Measurements from ENCODE around the gene DOK7.

DOK7 gene

GRCh38 chr4:3441501-3442459, 21.3 kb upstream of the DOK7 start, which contains the start of gene HGFAC:
Gene HGFAC, plus strand, starts transcription at chr4:3441968. Its CDS starts 34 bp downstream, at chr4:3442002.
- H3K4me2 ChIP-seq: peak within 1 kb of the TSS; percentile 17; the same call in 1 of the 2 replicates
- H3K4me1 ChIP-seq: peaks cover 52% of the 10 kb centered on the region
- no peaks in the 10 kb centered on the region; the same call in 1 of the 2 replicates for H3K36me3 ChIP-seq
- H3K27me3 ChIP-seq: no peaks in the 10 kb centered on the region
- 0 out of 2 replicates have a peak within 1 kb of the TSS, but pooled peaks have one; percentile 30 for H3K27ac ChIP-seq
- TF ChIP-seq Cebpa-rat (IDR thresholded peaks at IDR 0.05): no peak
- no peaks in the 10 kb centered on the region for H3K9me3 ChIP-seq
- H3K4me3 ChIP-seq: no peak within 1 kb of the TSS
- peaks cover 15% of the 10 kb centered on the region; the same call in 1 of the 2 replicates for H4K20me1 ChIP-seq
- no peak within 1 kb of the TSS for H3K9ac ChIP-seq

GRCh38 chr4:3442460-3442958, 20.6 kb upstream of the DOK7 start:
- 0 out of 2 replicates have a peak overlapping the region, but pooled peaks have one; percentile 30 for H3K27ac ChIP-seq
- H3K4me2 ChIP-seq: peak overlapping the region; percentile 17; the same call in 1 of the 2 replicates
- H4K20me1 ChIP-seq: peaks cover 8% of the 10 kb centered on the region; the same call in 1 of the 2 replicates
- TF ChIP-seq Cebpa-rat (IDR thresholded peaks at IDR 0.05): no peak
- H3K9me3 ChIP-seq: no peaks in the 10 kb centered on the region
- no peak overlapping the region for H3K4me3 ChIP-seq
- no peaks in the 10 kb centered on the region for H3K36me3 ChIP-seq
- H3K4me1 ChIP-seq: peaks cover 51% of the 10 kb centered on the region
- H3K27me3 ChIP-seq: no peaks in the 10 kb centered on the region
- H3K9ac ChIP-seq: no peak overlapping the region

GRCh38 chr4:3442959-3443749, 20.0 kb upstream of the DOK7 start:
- Histone ChIP-seq H3K4me3 (no peak overlapping the region), H3K36me3 (no peaks in the 10 kb centered on the region), H3K4me2 (peak overlapping the region; percentile 17; the same call in 1 of the 2 replicates), H3K27ac (0 out of 2 replicates have a peak overlapping the region, but pooled peaks have one; percentile 30), H3K4me1 (peaks cover 51% of the 10 kb centered on the region), H3K27me3 (no peaks in the 10 kb centered on the region), H4K20me1 (peaks cover 8% of the 10 kb centered on the region; the same call in 1 of the 2 replicates), H3K9ac (no peak overlapping the region), H3K9me3 (no peaks in the 10 kb centered on the region)
- no peak for TF ChIP-seq Cebpa-rat (IDR thresholded peaks at IDR 0.05)

GRCh38 chr4:3443750-3444309, 19.3 kb upstream of the DOK7 start:
- Histone ChIP-seq H3K9me3 (no peaks in the 10 kb centered on the region), H3K27ac (no peak overlapping the region), H4K20me1 (peaks cover 8% of the 10 kb centered on the region; the same call in 1 of the 2 replicates), H3K4me1 (peaks cover 51% of the 10 kb centered on the region), H3K27me3 (no peaks in the 10 kb centered on the region), H3K4me2 (no peak overlapping the region; the same call in 1 of the 2 replicates), H3K36me3 (no peaks in the 10 kb centered on the region), H3K9ac (no peak overlapping the region), H3K4me3 (no peak overlapping the region)
- TF ChIP-seq Cebpa-rat (IDR thresholded peaks at IDR 0.05): no peak

GRCh38 chr4:3444351-3445110, 18.6 kb upstream of the DOK7 start:
- Histone ChIP-seq H3K36me3 (no peaks in the 10 kb centered on the region), H3K4me1 (peaks cover 51% of the 10 kb centered on the region), H3K27me3 (no peaks in the 10 kb centered on the region), H3K9me3 (no peaks in the 10 kb centered on the region), H3K4me2 (no peak overlapping the region), H3K27ac (no peak overlapping the region), H3K4me3 (no peak overlapping the region), H3K9ac (no peak overlapping the region), H4K20me1 (peaks cover 7% of the 10 kb centered on the region; the same call in 1 of the 2 replicates)
- TF ChIP-seq Cebpa-rat (IDR thresholded peaks at IDR 0.05): no peak

GRCh38 chr4:3445111-3445820, 17.8 kb upstream of the DOK7 start:
- Histone ChIP-seq H3K4me2 (no peak overlapping the region), H3K27me3 (no peaks in the 10 kb centered on the region)
- TF ChIP-seq Cebpa-rat (IDR thresholded peaks at IDR 0.05): no peak

GRCh38 chr4:3445829-3446545, 17.1 kb upstream of the DOK7 start:
- Histone ChIP-seq H4K20me1 (no peaks in the 10 kb centered on the region), H3K4me3 (no peak overlapping the region), H3K36me3 (no peaks in the 10 kb centered on the region), H3K27ac (no peak overlapping the region), H3K9ac (no peak overlapping the region), H3K4me2 (no peak overlapping the region), H3K4me1 (peaks cover 56% of the 10 kb centered on the region), H3K27me3 (no peaks in the 10 kb centered on the region), H3K9me3 (no peaks in the 10 kb centered on the region)
- TF ChIP-seq Cebpa-rat (IDR thresholded peaks at IDR 0.05): no peak

More at GRCh38 chr4:3445111-3445820, 17.8 kb upstream of the DOK7 start:
- no peak overlapping the region for H3K9ac ChIP-seq
- H4K20me1 ChIP-seq: no peaks in the 10 kb centered on the region
- no peak overlapping the region for H3K4me3 ChIP-seq
- H3K4me1 ChIP-seq: peaks cover 51% of the 10 kb centered on the region
- H3K36me3 ChIP-seq: no peaks in the 10 kb centered on the region
- H3K9me3 ChIP-seq: no peaks in the 10 kb centered on the region
- no peak overlapping the region for H3K27ac ChIP-seq

All from BLaER1 (cell line).